Measurements from ENCODE around the gene TRAPPC12.
"Not testable (repeated sequence)": the region's sequence is repeated elsewhere in the genome, so short reads cannot be mapped to it uniquely, and the experiment has no call there.

Gene TRAPPC12

GRCh38 chr2:3443083-3443482 lies 63.6 kb downstream of the TRAPPC12 start:
- Histone ChIP-seq H3K27me3 (no peaks in the 10 kb centered on the region), H3K9me3 (no peaks in the 10 kb centered on the region), H3K36me3 (peaks cover 35% of the 10 kb centered on the region), H3K4me1 (peaks cover 5% of the 10 kb centered on the region), H3K4me3 (ENCODE audit: low read depth, low read length) (no peak overlapping the region)
- no peak for TF ChIP-seq CTCF (IDR thresholded peaks at IDR 0.05; ENCODE audit: low read depth, low read length)
- DNase-seq, result no peak

GRCh38 chr2:3443506-3444084 lies 64.1 kb downstream of the TRAPPC12 start:
- no peak for DNase-seq
- no peaks in the 10 kb centered on the region for H3K9me3 ChIP-seq
- peak; percentile 17; the same call in 1 of the 2 replicates for TF ChIP-seq CTCF (IDR thresholded peaks at IDR 0.05; ENCODE audit: low read depth, low read length)
- no peak overlapping the region for H3K4me3 ChIP-seq (ENCODE audit: low read depth, low read length)
- H3K4me1 ChIP-seq, result peaks cover 8% of the 10 kb centered on the region
- H3K36me3 ChIP-seq, result peaks cover 35% of the 10 kb centered on the region
- no peaks in the 10 kb centered on the region for H3K27me3 ChIP-seq

GRCh38 chr2:3445891-3446290 lies 66.4 kb downstream of the TRAPPC12 start:
- Histone ChIP-seq H3K4me3 (ENCODE audit: low read depth, low read length) (no peak overlapping the region), H3K9me3 (no peaks in the 10 kb centered on the region), H3K4me1 (peaks cover 8% of the 10 kb centered on the region), H3K36me3 (peaks cover 41% of the 10 kb centered on the region), H3K27me3 (no peaks in the 10 kb centered on the region)
- TF ChIP-seq CTCF (IDR thresholded peaks at IDR 0.05; ENCODE audit: low read depth, low read length), result no peak
- no peak for DNase-seq

GRCh38 chr2:3446381-3446780 lies 66.9 kb downstream of the TRAPPC12 start:
- Histone ChIP-seq H3K4me3 (ENCODE audit: low read depth, low read length) (no peak overlapping the region), H3K9me3 (no peaks in the 10 kb centered on the region), H3K36me3 (peaks cover 41% of the 10 kb centered on the region), H3K4me1 (peaks cover 8% of the 10 kb centered on the region), H3K27me3 (no peaks in the 10 kb centered on the region)
- TF ChIP-seq CTCF (IDR thresholded peaks at IDR 0.05; ENCODE audit: low read depth, low read length), result no peak
- no peak for DNase-seq

- peaks cover 41% of the 10 kb centered on the region for H3K36me3 ChIP-seq
- H3K4me1 ChIP-seq; H3K4me3 ChIP-seq (ENCODE audit: low read depth, low read length); DNase-seq; H3K9me3 ChIP-seq; H3K27me3 ChIP-seq: not testable (repeated sequence)
These were observed 67.7 kb downstream of the TRAPPC12 start for GRCh38 chr2:3447186-3447585.

- TF ChIP-seq CTCF (IDR thresholded peaks at IDR 0.05; ENCODE audit: low read depth, low read length), result peak; percentile 35
- DNase-seq, result peak; percentile 44
- Histone ChIP-seq H3K36me3 (peaks cover 41% of the 10 kb centered on the region), H3K27me3 (no peaks in the 10 kb centered on the region), H3K4me1 (peaks cover 8% of the 10 kb centered on the region), H3K9me3 (no peaks in the 10 kb centered on the region), H3K4me3 (ENCODE audit: low read depth, low read length) (peak overlapping the region; percentile 33)
These were observed 68.4 kb downstream of the TRAPPC12 start for GRCh38 chr2:3447789-3448317.

- H3K9me3 ChIP-seq, H3K27me3 ChIP-seq, H3K4me1 ChIP-seq, DNase-seq: not testable (repeated sequence)
- peak overlapping the region; percentile 33 for H3K4me3 ChIP-seq (ENCODE audit: low read depth, low read length)
- H3K36me3 ChIP-seq, result peaks cover 43% of the 10 kb centered on the region
These were observed 69.0 kb downstream of the TRAPPC12 start for GRCh38 chr2:3448441-3448911.
